AG08396 (cell line): ENCODE results near the gene OR11L1.

ENCODE experiments used
- DNase-seq: peaks from one replicate; pipeline ENCODE4 v3.0.0; 2012; ENCODE audit warnings: low spot score, mixed read lengths

The OR11L1 gene

GRCh38 chr1:247797518-247797917 lies 44.2 kb downstream of the OR11L1 start:
- DNase-seq: no peak
